CD4-positive, alpha-beta T cell treated with Interleukin-6 at 100 ng/mL for 8 hours (primary cell): ENCODE results near the gene RNF212B.

ENCODE experiments used
- DNase-seq: peaks from one replicate; pipeline ENCODE4 v3.0.0-alpha.2; 2020; ENCODE audit warnings: mixed read lengths, low spot score

The RNF212B gene

GRCh38 chr14:23321572-23322547 is 84.1 kb downstream of the RNF212B start:
- peak; percentile 27 for DNase-seq
